Fibroblast of the aortic adventitia (primary cell): Measurements from ENCODE around the gene MARCHF4. TPM values are rescaled to one million over a fixed set of nuclear protein-coding genes. Genes with fewer than 3 reads are reported as not detected.

Experiments used
- DNase-seq: peaks from one replicate; pipeline ENCODE4 v3.0.0-alpha.2; 2010; ENCODE audit warnings: low read depth
- H3K4me3 ChIP-seq: 2 replicates; pipeline ENCODE4 v1.5.1; 2011; ENCODE audit warnings: low read depth, mild to moderate bottlenecking, control low read depth, low read length, moderate library complexity
- CTCF ChIP-seq: IDR thresholded peaks from 2 replicates; pipeline ENCODE4 v1.5.1; 2011; ENCODE audit warnings: mild to moderate bottlenecking, low read length, control low read depth, inconsistent platforms; ENCODE audit not compliant: insufficient read depth
- total RNA-seq: library from RNA; depleted of rRNA; stranded (reverse); fragments of >200 nt; gene quantifications from 2 replicates; pipeline ENCODE4 v1.2.3, GENCODE V29; 2012; ENCODE audit warnings: low replicate concordance

Gene MARCHF4
- total RNA-seq, 1 donor: 1.3 TPM

DNA sequence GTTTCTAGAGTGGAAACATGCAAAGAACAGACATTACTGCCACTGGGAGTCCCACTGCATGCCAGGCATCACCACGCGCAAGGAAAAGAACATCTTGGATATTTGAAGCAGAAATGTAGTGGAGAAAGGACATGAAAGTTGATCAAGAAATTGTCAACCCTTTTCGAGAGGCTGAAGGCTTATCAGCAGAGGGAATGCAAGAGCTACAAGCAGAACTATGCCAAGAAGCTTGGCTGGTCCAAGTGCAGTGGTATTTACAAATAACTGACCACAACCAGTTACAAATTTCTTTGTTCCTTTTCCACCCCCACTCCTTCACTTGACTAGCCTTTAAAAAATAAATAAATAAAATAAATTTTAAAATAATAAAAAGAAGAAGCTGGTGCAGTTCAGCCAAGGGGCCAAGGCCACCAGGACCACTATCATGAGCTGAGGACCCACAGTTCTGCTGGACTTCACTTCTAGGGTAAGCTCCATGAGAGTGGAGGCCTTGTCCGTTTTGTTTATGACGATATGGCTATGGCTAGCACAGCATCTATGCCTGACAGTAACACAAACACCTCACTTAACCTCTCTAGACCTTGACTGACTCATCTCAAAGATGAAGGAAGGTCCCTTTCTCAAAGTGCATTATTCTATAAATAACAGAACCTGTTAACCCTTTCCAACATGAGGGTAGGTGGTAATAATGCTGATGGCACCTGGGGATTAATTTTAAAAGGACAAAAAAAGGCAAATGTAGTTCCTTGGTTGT lies 20.9 kb downstream of the MARCHF4 start:
- no peak for TF ChIP-seq CTCF
- peak; percentile 66 for DNase-seq

GRCh38 chr2:216350214-216350791 lies 22.0 kb downstream of the MARCHF4 start:
- peak; percentile 45 for DNase-seq
- no peak overlapping the region for H3K4me3 ChIP-seq
- no peak for TF ChIP-seq CTCF

More for the DNA sequence above, 20.9 kb downstream of the MARCHF4 start:
- H3K4me3 ChIP-seq: no peak overlapping the region

GRCh38 chr2:216349366-216349765 lies 22.9 kb downstream of the MARCHF4 start:
- TF ChIP-seq CTCF: no peak
- DNase-seq: no peak
- no peak overlapping the region for H3K4me3 ChIP-seq

DNA sequence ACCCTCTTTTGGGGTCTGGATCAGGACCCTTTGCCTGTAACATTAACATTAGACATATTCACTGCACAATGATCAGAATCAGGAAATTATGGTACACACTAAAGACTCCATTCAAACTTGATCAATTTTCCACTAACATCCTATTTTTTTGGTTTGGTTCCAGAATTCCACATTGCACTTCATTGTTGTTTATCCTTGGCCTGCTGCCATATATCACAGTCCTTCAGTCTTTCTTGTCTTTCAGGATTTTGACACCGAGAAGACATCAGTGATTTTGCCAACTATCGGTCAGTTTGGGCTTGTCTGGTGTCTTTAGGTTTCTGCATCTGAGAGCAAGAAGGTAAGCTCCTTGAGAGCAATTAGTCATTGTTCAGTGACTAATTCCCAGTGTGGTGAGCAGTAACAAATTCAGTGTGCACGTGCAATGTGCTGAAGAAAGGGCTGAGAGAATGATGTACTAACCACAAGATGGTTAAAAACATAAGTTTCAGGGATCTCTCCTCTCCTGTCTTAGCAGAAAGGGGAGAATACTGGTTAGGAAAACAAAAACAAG lies 23.5 kb downstream of the MARCHF4 start:
- no peak overlapping the region for H3K4me3 ChIP-seq
- no peak for TF ChIP-seq CTCF
- DNase-seq: peak; percentile 62

GRCh38 chr2:216346781-216347180 lies 25.5 kb downstream of the MARCHF4 start:
- no peak overlapping the region for H3K4me3 ChIP-seq
- no peak for DNase-seq
- no peak for TF ChIP-seq CTCF

DNA sequence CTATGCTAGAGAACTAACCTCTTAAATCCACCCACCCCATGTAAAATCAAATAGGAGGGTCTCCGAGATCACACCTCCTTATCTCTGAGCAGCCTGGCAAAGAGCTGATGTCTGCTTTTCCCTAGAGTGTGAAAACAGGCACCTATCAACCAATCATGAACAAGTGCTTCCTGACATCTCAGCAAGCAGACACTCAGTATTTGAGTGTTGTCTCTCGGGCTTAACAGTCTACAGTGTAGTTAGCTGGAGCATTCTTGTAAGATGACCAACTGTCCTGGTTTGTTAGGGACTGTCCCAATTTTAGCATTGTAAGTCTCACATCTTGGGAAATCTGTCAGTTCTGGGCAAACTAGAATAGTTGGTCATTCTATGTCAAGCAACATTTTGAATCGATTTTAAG lies 26.4 kb downstream of the MARCHF4 start:
- H3K4me3 ChIP-seq: no peak overlapping the region
- no peak for DNase-seq
- TF ChIP-seq CTCF: no peak
